ENCODE data around the gene LRPAP1. TPM values are rescaled to one million over a fixed set of nuclear protein-coding genes. Genes with fewer than 3 reads are reported as not detected.

Gene LRPAP1, protein sequence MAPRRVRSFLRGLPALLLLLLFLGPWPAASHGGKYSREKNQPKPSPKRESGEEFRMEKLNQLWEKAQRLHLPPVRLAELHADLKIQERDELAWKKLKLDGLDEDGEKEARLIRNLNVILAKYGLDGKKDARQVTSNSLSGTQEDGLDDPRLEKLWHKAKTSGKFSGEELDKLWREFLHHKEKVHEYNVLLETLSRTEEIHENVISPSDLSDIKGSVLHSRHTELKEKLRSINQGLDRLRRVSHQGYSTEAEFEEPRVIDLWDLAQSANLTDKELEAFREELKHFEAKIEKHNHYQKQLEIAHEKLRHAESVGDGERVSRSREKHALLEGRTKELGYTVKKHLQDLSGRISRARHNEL
- 147 and 196 TPM in 2 replicates for total RNA-seq

DNA sequence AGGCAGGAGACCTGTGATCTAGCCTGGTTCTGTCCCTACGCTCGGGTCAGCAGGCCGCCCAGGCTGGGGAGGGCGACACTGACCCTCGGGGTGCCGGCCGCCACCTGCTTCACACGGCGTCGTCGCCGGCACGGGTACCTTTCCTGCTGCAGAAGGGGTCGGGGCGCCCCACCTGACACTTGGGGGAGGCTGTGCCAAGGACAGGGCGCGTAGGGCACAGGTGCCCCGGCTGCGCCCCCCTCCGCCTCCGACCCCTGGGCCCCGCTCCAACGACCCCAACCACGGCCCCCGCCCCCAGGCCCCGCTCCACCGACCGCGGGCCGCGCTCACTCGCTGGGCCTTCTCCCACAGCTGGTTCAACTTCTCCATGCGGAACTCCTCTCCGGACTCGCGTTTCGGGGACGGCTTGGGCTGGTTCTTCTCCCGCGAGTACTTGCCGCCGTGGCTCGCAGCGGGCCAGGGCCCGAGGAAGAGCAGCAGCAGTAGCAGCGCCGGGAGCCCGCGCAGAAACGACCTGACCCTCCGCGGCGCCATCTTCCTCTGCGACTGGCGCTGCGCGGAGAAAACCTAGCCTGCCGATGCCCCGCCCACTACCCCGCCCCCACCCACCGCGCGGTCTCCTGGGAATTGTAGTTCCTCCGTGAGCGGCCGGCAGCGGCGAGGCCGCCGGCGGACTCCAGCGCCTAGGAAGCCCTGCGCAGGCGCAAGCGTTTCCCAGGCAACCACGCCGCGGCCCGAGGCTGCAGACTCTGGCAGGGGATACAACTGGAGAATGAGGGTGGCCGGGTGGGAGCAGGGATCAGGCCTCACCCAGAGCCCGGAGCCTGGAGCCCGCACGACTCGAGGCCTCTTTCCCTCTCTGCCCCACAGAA, at the start of gene LRPAP1:
TSS of gene LRPAP1 (minus strand) at position 544 of the 872 bp plus-strand sequence. CDS start at position 534, 10 bp downstream.

DNA sequence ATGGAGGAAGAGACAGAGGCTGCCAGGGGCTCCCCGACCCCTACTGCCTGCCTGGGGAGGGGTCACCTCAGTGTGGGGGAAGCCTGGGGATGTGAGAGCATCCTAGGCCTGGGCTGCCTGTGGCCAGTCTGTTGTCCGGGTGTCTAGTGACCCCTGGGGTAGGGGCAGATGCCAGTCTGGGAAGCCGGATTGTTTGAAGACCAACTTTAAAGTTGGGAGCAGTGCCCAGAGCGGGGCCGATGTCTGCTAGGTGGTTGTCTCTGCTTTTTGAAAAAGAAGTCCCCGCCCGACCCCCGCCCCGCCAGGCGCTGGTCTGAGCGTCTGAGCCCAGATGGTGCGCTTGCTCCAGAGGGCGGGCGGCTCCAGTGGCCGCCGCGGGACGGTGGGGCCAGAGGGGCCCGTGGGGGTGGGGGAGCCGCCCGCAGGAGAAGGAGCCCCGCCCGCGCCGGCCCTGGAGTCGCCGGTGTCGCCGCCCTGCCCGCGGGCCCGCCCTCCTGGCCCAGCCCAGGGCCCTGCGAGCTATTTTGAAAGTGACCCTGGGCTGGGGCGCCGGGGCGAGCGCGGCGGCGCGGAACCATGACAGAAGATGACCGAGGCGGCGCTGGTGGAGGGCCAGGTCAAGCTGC, 69.3 kb downstream of the LRPAP1 start, which contains the start of gene DOK7:
TSS of gene DOK7 (plus strand) at position 517 of the 626 bp plus-strand sequence. CDS start at position 587, 70 bp downstream.

Other genes starting within 250 kb of the LRPAP1 start
- 12.9 and 18.7 TPM in 2 replicates for gene RGS12, start 239.4 kb downstream of the LRPAP1 start, total RNA-seq
- 0.32 TPM in 1 of 2 replicates, not detected in the other for gene HGFAC, start 90.5 kb downstream of the LRPAP1 start, total RNA-seq
- gene DOK7, start 69.1 kb downstream of the LRPAP1 start, total RNA-seq = 0.13 and 0.32 TPM in 2 replicates
- not detected in 2 replicates for gene ADRA2C, start 234.0 kb upstream of the LRPAP1 start, total RNA-seq

Data from epithelial cell of alveolus of lung (primary cell).